HEK293T (cell line): ENCODE measurements around the gene PSMD2.

Experiments
- CTCF ChIA-PET: fragments of 350-600 bp; formaldehyde crosslinking; extraction: SDS; loops from one replicate; lab custom pipeline; 2021; ENCODE audit warnings: antibody characterized with exemption, inconsistent platforms; lab: Yijun Ruan, JAX
- POLR2A ChIA-PET: fragments of 350-600 bp; formaldehyde crosslinking; extraction: SDS; loops from one replicate; lab custom pipeline; 2020; ENCODE audit warnings: antibody characterized with exemption, inconsistent platforms; lab: Yijun Ruan, JAX
- DNase-seq: peaks from one replicate; pipeline ENCODE4 v3.0.0; 2012; ENCODE audit warnings: mixed read lengths; ENCODE audit errors: extremely low spot score
- ARNT ChIP-seq: fragments of 450-650 bp; IDR thresholded peaks from 2 replicates; pipeline ENCODE4 v1.6.1; 2017; ENCODE audit warnings: mild to moderate bottlenecking
- BHLHE40 ChIP-seq: fragments of 450-650 bp; IDR thresholded peaks from 2 replicates; pipeline ENCODE4 v1.6.1; 2016; ENCODE audit warnings: mild to moderate bottlenecking, moderate library complexity, borderline replicate concordance
- CTBP1 ChIP-seq: fragments of 450-650 bp; IDR thresholded peaks from 2 replicates; pipeline ENCODE4 v1.6.1; 2016; ENCODE audit warnings: borderline replicate concordance
- ELF4 ChIP-seq: fragments of 450-650 bp; IDR thresholded peaks from 2 replicates; pipeline ENCODE4 v1.6.1; 2017; ENCODE audit warnings: antibody characterized with exemption
- FOXA1 ChIP-seq: fragments of 450-650 bp; IDR thresholded peaks from 2 replicates; pipeline ENCODE4 v1.6.1; 2016; ENCODE audit warnings: mild to moderate bottlenecking
- FOXK2 ChIP-seq: fragments of 450-650 bp; IDR thresholded peaks from 2 replicates; pipeline ENCODE4 v1.6.1; 2016; ENCODE audit warnings: mild to moderate bottlenecking
- FOXM1 ChIP-seq: fragments of 450-650 bp; IDR thresholded peaks from 2 replicates; pipeline ENCODE4 v1.6.1; 2017; ENCODE audit warnings: mild to moderate bottlenecking, borderline replicate concordance
- HDGF ChIP-seq: fragments of 450-650 bp; IDR thresholded peaks from 2 replicates; pipeline ENCODE4 v1.6.1; 2017; ENCODE audit warnings: antibody characterized with exemption, borderline replicate concordance
- L3MBTL2 ChIP-seq: fragments of 450-650 bp; conservative IDR thresholded peaks from 2 replicates; pipeline ENCODE4 v1.6.1; 2016; ENCODE audit warnings: mild to moderate bottlenecking
- LEF1 ChIP-seq: fragments of 450-650 bp; IDR thresholded peaks from 2 replicates; pipeline ENCODE4 v1.6.1; 2017; ENCODE audit warnings: mild to moderate bottlenecking, borderline replicate concordance
- NFRKB ChIP-seq: fragments of 450-650 bp; IDR thresholded peaks from 2 replicates; pipeline ENCODE4 v1.6.1; 2016; ENCODE audit warnings: mild to moderate bottlenecking, moderate library complexity
- SP1 ChIP-seq: fragments of 450-650 bp; IDR thresholded peaks from 2 replicates; pipeline ENCODE4 v1.6.1; 2017
- SUZ12 ChIP-seq: fragments of 450-650 bp; IDR thresholded peaks from 2 replicates; pipeline ENCODE4 v1.6.1; 2016; ENCODE audit warnings: mild to moderate bottlenecking
- TARDBP ChIP-seq: fragments of 450-650 bp; IDR thresholded peaks from 2 replicates; pipeline ENCODE4 v1.6.1; 2016
- ZNF384 ChIP-seq: fragments of 450-650 bp; IDR thresholded peaks from 2 replicates; pipeline ENCODE4 v1.6.1; 2016
- TF ChIP-seq, protein P1 (sequence below): fragments of 450-650 bp; IDR thresholded peaks from 2 replicates; pipeline ENCODE4 v1.6.1; 2016

Gene PSMD2

DNA sequence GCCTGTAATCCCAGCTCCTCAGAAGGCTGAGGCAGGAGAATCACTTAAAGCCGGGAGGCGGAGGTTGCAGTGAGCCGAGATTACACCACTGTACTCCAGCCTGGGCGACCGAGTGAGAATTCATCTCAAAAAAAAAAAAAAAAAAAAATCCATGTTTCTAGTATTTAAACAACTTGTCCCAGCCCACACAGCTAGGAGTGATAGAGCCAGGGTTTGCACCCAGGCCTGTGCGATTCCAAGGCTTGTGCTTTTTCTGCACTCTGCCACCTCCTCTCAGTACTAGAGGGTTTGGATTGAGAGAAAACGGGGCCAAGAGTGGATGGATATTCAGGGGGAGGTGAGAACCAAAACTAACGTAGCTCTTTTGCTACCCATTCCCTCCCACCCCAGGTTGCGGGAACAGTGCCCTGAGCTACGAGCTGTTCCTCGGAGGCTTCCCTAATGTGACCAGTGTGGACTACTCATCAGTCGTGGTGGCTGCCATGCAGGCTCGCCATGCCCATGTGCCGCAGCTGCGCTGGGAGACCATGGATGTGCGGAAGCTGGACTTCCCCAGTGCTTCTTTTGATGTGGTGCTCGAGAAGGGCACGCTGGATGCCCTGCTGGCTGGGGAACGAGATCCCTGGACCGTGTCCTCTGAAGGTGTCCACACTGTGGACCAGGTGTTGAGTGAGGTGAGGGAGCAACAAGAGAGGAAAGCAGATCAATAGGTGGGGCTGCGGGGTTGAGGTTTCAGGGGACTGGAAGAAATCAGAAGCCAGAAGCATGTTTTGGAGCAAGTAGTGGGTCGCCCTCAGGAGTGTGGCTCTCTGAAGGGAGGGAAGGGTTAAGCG is 41.7 kb upstream of the PSMD2 start:
- TF ChIP-seq ARNT (no peak), SP1 (no peak), NFRKB (no peak), BHLHE40 (no peak), FOXM1 (no peak), ZNF384 (no peak), HDGF (no peak), FOXK2 (no peak), SUZ12 (no peak), CTBP1 (no peak), FOXA1 (no peak)
- ChIA-PET CTCF (no interaction called here), POLR2A (no interaction called here)
- DNase-seq = no peak

DNA sequence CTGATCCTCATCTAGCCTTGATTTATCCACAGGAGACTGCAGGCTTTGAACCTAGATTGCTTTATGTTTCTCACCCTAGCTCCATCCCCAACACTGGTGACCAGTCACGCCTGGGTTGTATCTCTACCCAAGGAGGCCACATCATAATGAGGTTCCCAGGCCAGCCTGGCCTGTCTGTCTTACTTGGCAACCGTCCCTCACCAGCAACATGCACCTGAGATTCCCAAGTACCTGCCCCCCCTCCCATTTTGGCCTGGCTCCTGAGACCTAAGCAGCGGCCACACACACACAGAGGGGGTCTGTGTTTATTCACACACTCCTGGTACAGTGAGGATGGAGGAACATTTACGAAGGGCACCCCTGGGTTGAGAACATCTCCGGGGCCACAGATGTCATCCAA is 40.1 kb upstream of the PSMD2 start:
- TF ChIP-seq ARNT (no peak), HDGF (no peak), ZNF384 (no peak), NFRKB (no peak), CTBP1 (no peak), BHLHE40 (no peak), SUZ12 (no peak), LEF1 (no peak), FOXM1 (no peak), FOXA1 (no peak), ELF4 (no peak), TARDBP (no peak), SP1 (no peak)
- TF ChIP-seq, protein P1, sequence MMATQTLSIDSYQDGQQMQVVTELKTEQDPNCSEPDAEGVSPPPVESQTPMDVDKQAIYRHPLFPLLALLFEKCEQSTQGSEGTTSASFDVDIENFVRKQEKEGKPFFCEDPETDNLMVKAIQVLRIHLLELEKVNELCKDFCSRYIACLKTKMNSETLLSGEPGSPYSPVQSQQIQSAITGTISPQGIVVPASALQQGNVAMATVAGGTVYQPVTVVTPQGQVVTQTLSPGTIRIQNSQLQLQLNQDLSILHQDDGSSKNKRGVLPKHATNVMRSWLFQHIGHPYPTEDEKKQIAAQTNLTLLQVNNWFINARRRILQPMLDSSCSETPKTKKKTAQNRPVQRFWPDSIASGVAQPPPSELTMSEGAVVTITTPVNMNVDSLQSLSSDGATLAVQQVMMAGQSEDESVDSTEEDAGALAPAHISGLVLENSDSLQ = no peak
- DNase-seq = no peak
- CTCF ChIA-PET = interaction anchor here (0.7 to 1.3 kb wide), 3 partner anchors 9 to 31 kb away, joined by 3 read pairs; partner anchors contain the start of gene EEF1AKMT4
- POLR2A ChIA-PET = no interaction called here

DNA sequence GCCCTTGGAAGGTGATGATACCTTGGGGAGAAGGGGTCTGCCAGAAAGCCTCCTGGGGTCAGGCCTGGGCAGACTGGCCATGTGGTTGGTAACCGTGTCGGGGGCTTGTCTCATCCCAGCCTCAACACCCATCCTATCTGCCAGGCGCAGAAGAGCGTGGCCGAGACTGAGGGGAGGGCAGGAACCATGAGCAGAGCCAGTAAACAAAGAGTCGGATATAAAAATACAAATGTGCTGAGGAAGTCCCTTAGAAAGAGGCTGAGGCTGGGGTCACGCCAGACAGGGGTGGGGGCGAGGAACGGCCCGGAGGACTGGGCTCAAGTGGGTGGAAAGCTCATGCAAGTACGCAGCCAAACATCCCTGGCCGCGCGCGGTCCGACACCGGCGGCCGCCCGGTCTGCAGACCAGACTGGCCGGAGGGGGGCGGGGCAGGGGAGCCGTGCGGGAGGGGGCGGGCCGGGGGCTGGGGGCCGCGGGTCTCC is 39.6 kb upstream of the PSMD2 start:
- POLR2A ChIA-PET = interaction anchor here (0.7 to 1.0 kb wide), 2 partner anchors 10 to 124 kb away, joined by 3 to 6 read pairs; partner anchors contain the start of genes EEF1AKMT4 and EIF2B5
- CTCF ChIA-PET = interaction anchor here (1.3 kb wide), 1 partner anchor 31 kb away, joined by 3 read pairs; no protein-coding TSS in a partner anchor
- TF ChIP-seq SP1 = no peak
- no peak for TF ChIP-seq SUZ12
- no peak for TF ChIP-seq LEF1
- TF ChIP-seq TARDBP = no peak
- no peak for TF ChIP-seq FOXK2
- no peak for TF ChIP-seq FOXA1
- TF ChIP-seq BHLHE40 = no peak
- no peak for TF ChIP-seq FOXM1
- no peak for TF ChIP-seq NFRKB
- TF ChIP-seq CTBP1 = no peak
- TF ChIP-seq, protein P1 = no peak
- no peak for TF ChIP-seq ZNF384
- TF ChIP-seq ARNT = no peak
- TF ChIP-seq L3MBTL2 = no peak
- no peak for DNase-seq

DNA sequence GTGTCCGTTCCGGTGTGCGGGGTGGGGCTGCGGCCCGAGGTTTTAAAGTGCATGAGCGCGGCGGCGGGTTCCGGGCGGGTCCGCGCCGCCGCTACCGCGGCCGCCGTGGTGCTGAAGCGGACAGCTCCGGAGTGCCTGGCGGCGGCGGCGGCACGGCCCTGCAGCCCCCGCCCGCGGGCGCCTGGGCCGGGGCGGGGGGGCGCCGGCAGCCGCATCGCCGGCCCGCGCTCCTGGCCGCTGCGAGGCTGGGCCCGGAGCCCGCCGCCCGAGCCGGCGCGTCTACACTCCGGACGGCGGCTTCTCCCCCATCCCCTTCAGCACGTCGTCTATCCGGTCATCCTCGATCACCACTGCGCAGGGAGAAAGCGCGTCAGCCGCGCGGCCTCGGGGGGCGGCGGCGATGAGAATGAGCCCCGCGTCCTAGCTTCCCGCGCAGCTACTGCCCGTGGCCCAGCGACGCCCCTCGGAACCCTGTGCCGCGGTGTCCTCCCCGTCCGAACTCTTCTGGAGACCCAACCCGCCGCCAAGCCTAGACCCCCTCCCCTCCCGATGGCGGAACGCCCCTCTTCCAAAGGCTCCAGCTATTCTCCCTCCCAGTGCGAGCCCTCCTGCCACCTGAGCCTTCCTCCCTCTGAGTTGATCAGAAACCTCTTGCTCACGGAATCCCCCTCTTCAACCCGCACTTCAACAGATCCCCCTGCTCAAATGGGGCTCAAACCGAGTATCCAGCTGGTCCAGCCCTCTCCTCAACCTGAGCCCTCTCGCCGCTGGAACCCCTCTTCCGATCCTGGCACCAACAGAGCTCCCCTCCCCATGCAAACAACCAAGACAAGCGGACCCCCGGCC is 38.9 kb upstream of the PSMD2 start:
- POLR2A ChIA-PET = interaction anchor here (0.7 to 1.0 kb wide), 2 partner anchors 10 to 125 kb away, joined by 3 to 6 read pairs; partner anchors contain the start of genes EEF1AKMT4 and EIF2B5
- no peak for TF ChIP-seq SUZ12
- TF ChIP-seq LEF1 = no peak
- TF ChIP-seq BHLHE40 = no peak
- TF ChIP-seq ARNT = no peak
- TF ChIP-seq HDGF = no peak
- TF ChIP-seq ELF4 = no peak
- TF ChIP-seq NFRKB = no peak
- TF ChIP-seq FOXK2 = no peak
- TF ChIP-seq SP1 = no peak
- TF ChIP-seq ZNF384 = no peak
- TF ChIP-seq CTBP1 = no peak
- no peak for TF ChIP-seq TARDBP
- CTCF ChIA-PET = interaction anchor here (1.3 to 1.5 kb wide), 2 partner anchors 10 to 32 kb away, joined by 3 to 6 read pairs; partner anchors contain the start of gene EEF1AKMT4
- peak; percentile 58 for DNase-seq

GRCh38 chr3:184260724-184261269 is 38.2 kb upstream of the PSMD2 start:
- ChIA-PET POLR2A (no interaction called here), CTCF (interaction anchor here (1.5 kb wide), 1 partner anchor 11 kb away, joined by 6 read pairs; the partner anchor contains the start of gene EEF1AKMT4)
- DNase-seq = no peak
- no peak for TF ChIP-seq BHLHE40
- TF ChIP-seq TARDBP = no peak
- no peak for TF ChIP-seq HDGF
- no peak for TF ChIP-seq ARNT
- TF ChIP-seq, protein P1 = no peak
- TF ChIP-seq FOXK2 = no peak
- TF ChIP-seq FOXM1 = no peak
- no peak for TF ChIP-seq ELF4
- no peak for TF ChIP-seq L3MBTL2
- no peak for TF ChIP-seq SUZ12
- TF ChIP-seq CTBP1 = no peak
- TF ChIP-seq FOXA1 = no peak
- no peak for TF ChIP-seq SP1
- no peak for TF ChIP-seq ZNF384
- TF ChIP-seq NFRKB = no peak
